ENCODE results near the gene SYPL1. TPM values are rescaled to one million over a fixed set of nuclear protein-coding genes. Genes with fewer than 3 reads are reported as not detected.

SYPL1 gene
- total and polyA plus RNA-seq, 2 donors (not counting 3 experiments of a cell fraction or from before 2014, with no cell fraction given) = 59.8 to 67.1 TPM

- Histone ChIP-seq H3K9me1 (replicated peaks; ENCODE audit: control insufficient read depth, extremely low read depth, insufficient read depth, low read length) (no peaks in the 10 kb centered on the region), H3K9ac (replicated peaks; ENCODE audit: extremely low read depth, insufficient read depth, low read length) (no peak overlapping the region), H2AFZ (ENCODE audit: low read depth, low read length) (no peak overlapping the region), H3K4me1 (ENCODE audit: control insufficient read depth, extremely low read depth, insufficient read depth, low read length) (no peaks in the 10 kb centered on the region), H4K20me1 (replicated peaks; ENCODE audit: control insufficient read depth, extremely low read depth, insufficient read depth, low read length) (no peaks in the 10 kb centered on the region), H3K27ac (ENCODE audit: insufficient read depth, low read depth, low read length) (no peak overlapping the region), H3K36me3 (ENCODE audit: control insufficient read depth in 2 of 2, extremely low read depth in 1 of 2, insufficient read depth in 2 of 2, low read length in 2 of 2) (no peaks in the 10 kb centered on the region), H3K4me3 (replicated peaks in 1 of 3; ENCODE audit: insufficient read depth in 1 of 3, low read depth in 1 of 3, low read length in 3 of 3) (no peak overlapping the region), H3K79me2 (ENCODE audit: control insufficient read depth, insufficient read depth, low read length) (no peaks in the 10 kb centered on the region), H3K9me3 (replicated peaks; ENCODE audit: control insufficient read depth, insufficient read depth, low read length) (no peaks in the 10 kb centered on the region), H3K27me3 (ENCODE audit: control insufficient read depth in 2 of 2, insufficient read depth in 2 of 2, low read length in 2 of 2) (peaks cover 35 to 40% of the 10 kb centered on the region in 2 experiments), H3K4me2 (ENCODE audit: insufficient read depth, low read length) (no peak overlapping the region)
- POLR2A ChIA-PET = no interaction called here
- intact Hi-C loops (cut with micrococcal nuclease) = no loop called here
- DNase-seq (ENCODE audit: low read depth, low spot score) (no peak), FAIRE-seq (no peak)
- dilution Hi-C loops (cut with MboI; ENCODE audit: extremely low pct_ligation_motif_present, low sequenced_read_pairs) = no loop called here
- TF ChIP-seq POLR2AphosphoS5 (IDR thresholded peaks at IDR 0.05; ENCODE audit: insufficient read depth, low read depth, low read length) (no peak), MYC (IDR thresholded peaks at IDR 0.05; ENCODE audit: low read depth, low read length) (no peak), CTCF (IDR thresholded peaks at IDR 0.05; ENCODE audit: extremely low read depth in 1 of 2, insufficient read depth in 1 of 2, low read depth in 1 of 2, low read length in 2 of 2) (no peak), FOS (IDR thresholded peaks at IDR 0.05; ENCODE audit: borderline replicate concordance, insufficient read depth, low read length) (no peak), EZH2 (IDR thresholded peaks at IDR 0.05; ENCODE audit: borderline replicate concordance, low read depth, low read length, severe bottlenecking) (no peak), POLR2A (IDR thresholded peaks at IDR 0.05; ENCODE audit: low read depth, low read length) (no peak), GATA2 (IDR thresholded peaks at IDR 0.05; ENCODE audit: insufficient read depth, insufficient read length, low read depth, low read length) (no peak), JUN (IDR thresholded peaks at IDR 0.05; ENCODE audit: borderline replicate concordance, insufficient read depth, insufficient read length, low read depth) (no peak)
- TF ChIP-seq, protein P1, sequence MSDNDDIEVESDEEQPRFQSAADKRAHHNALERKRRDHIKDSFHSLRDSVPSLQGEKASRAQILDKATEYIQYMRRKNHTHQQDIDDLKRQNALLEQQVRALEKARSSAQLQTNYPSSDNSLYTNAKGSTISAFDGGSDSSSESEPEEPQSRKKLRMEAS (IDR thresholded peaks at IDR 0.05; ENCODE audit: insufficient read depth, insufficient read length) = no peak
- BruUV-seq (replicated peaks) = no TSS peak
- CTCF ChIA-PET = interaction anchor here (1.0 to 1.1 kb wide), 2 partner anchors 14 to 83 kb away, joined by 3 to 6 read pairs; no protein-coding TSS in a partner anchor
Observed at GRCh38 chr7:106139265-106140251, 27.4 kb upstream of the SYPL1 start.

Data from endothelial cell of umbilical vein (primary cell).